Colonic mucosa (tissue), 4 donors: ENCODE results near the gene IQUB. TPM values are rescaled to one million over a fixed set of nuclear protein-coding genes. Genes with fewer than 3 reads are reported as not detected.

ENCODE experiments used
- DNase-seq: peaks from one replicate; pipeline ENCODE4 v3.0.0-alpha.2; 2020
- H3K27ac ChIP-seq: fragments of 200-600 bp; one replicate; pipeline ENCODE4 v1.8.0; 2021
- H3K27me3 ChIP-seq: fragments of 200-600 bp; one replicate; pipeline ENCODE4 v1.8.0; 2021
- H3K36me3 ChIP-seq: fragments of 200-600 bp; one replicate; pipeline ENCODE4 v1.8.0; 2021
- H3K4me1 ChIP-seq: fragments of 200-600 bp; one replicate; pipeline ENCODE4 v1.8.0; 2021; ENCODE audit warnings: mild to moderate bottlenecking
- H3K4me3 ChIP-seq: fragments of 200-600 bp; one replicate; pipeline ENCODE4 v1.8.0; 2021
- H3K9ac ChIP-seq, 2 donors: one replicate each; pipeline ENCODE4 v1.7.0; 2013; ENCODE audit warnings: control low read depth in 2 of 2, low read depth in 2 of 2, low read length in 2 of 2
- H3K9me3 ChIP-seq: fragments of 200-600 bp; one replicate; pipeline ENCODE4 v1.8.0; 2021
- intact Hi-C: fragments of 100-400 bp; cut with DNase I; formaldehyde crosslinking; loops from one replicate; pipeline ENCODE4 v1.14.1; 2022
- total RNA-seq, 2 donors: library from RNA; stranded (reverse); fragmentation: NEBNext Ultra II Directional in 1 of 2; extraction: Animal tissue kit (Norgen Biotek cat#: 25700) in 1 of 2; gene quantifications; one replicate each; pipeline ENCODE4 v1.2.1, GENCODE V29; 2021
- TF ChIP-seq, protein P1 (sequence below): fragments of 200-600 bp; IDR thresholded peaks from one replicate; pipeline ENCODE4 v1.8.0; 2022; ENCODE audit warnings: antibody characterized with exemption, mild to moderate bottlenecking
- donor health status: healthy.
- donor health status: DM: no; HTN: no; CAD: no.
- donor health status: DM: no; HTN: no; CAD: no.

IQUB gene
- total RNA-seq, 2 donors from 2014 or later = 0.16 TPM; not detected in 1

DNA sequence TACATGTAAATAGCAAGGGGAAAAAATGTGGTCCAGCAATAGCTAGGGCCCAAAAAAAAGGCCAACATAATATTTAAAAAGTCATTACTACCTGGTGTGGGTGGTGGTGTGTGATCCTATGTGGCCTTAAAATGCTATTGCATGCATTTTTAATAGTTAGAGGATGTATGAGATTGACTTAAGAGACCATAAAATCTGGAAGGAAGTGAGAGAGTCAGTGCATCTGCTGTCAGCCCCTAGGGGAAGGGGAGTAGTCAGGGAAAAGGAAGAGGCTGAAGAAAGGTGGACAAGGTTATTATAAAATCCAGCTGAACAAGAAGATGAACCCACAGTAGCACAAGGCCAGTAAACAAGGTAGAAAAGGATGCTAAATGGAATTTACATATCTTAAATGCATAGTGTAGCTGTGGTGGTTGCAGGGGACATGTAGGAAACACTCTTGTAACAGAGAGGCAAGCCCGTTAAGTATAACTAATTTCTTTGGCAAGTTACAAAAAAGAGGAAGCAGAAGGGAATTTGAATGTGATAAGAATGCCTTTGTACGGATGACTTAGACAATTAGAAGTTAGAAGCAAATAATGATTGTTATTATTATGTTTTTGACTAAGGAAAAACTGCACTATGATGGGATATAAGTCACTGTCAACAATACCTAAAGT, 35.1 kb upstream of the IQUB start:
- Histone ChIP-seq H3K27ac (no peak overlapping the region), H3K4me1 (no peaks in the 10 kb centered on the region), H3K9ac (no peak overlapping the region), H3K27me3 (no peaks in the 10 kb centered on the region), H3K9me3 (no peaks in the 10 kb centered on the region), H3K36me3 (no peaks in the 10 kb centered on the region), H3K4me3 (no peak overlapping the region)
- DNase-seq = no peak
- intact Hi-C loops = loop anchor here (10.0 kb wide), 1 partner anchor 55 kb away; no protein-coding TSS in a partner anchor
- TF ChIP-seq, protein P1, sequence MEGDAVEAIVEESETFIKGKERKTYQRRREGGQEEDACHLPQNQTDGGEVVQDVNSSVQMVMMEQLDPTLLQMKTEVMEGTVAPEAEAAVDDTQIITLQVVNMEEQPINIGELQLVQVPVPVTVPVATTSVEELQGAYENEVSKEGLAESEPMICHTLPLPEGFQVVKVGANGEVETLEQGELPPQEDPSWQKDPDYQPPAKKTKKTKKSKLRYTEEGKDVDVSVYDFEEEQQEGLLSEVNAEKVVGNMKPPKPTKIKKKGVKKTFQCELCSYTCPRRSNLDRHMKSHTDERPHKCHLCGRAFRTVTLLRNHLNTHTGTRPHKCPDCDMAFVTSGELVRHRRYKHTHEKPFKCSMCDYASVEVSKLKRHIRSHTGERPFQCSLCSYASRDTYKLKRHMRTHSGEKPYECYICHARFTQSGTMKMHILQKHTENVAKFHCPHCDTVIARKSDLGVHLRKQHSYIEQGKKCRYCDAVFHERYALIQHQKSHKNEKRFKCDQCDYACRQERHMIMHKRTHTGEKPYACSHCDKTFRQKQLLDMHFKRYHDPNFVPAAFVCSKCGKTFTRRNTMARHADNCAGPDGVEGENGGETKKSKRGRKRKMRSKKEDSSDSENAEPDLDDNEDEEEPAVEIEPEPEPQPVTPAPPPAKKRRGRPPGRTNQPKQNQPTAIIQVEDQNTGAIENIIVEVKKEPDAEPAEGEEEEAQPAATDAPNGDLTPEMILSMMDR = no peak

DNA sequence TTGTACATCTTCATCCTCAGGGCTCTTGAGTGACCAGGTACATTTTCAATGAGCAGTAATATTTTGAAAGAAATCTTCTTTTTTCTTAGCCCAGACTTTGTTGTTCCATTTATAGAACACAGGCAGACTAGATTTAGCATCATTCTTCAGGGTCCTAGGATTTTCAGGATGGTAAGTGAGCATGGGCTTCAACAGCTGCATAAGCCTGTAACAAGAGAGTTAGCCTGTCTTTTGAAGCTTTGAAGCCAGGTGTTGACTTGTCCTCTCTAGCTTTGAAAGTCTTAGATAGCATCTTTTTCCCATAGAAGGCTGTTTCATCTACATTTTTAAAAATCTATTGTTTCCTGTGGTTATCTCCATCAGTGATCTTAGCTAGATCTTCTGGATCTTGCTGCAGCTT, 27.7 kb upstream of the IQUB start:
- Histone ChIP-seq H3K4me3 (no peak overlapping the region), H3K9ac (no peak overlapping the region), H3K36me3 (no peaks in the 10 kb centered on the region), H3K4me1 (no peaks in the 10 kb centered on the region), H3K27ac (no peak overlapping the region), H3K27me3 (no peaks in the 10 kb centered on the region), H3K9me3 (no peaks in the 10 kb centered on the region)
- TF ChIP-seq, protein P1 = no peak
- intact Hi-C loops = loop anchor here (10.0 kb wide), 1 partner anchor 63 kb away; no protein-coding TSS in a partner anchor
- DNase-seq = no peak

DNA sequence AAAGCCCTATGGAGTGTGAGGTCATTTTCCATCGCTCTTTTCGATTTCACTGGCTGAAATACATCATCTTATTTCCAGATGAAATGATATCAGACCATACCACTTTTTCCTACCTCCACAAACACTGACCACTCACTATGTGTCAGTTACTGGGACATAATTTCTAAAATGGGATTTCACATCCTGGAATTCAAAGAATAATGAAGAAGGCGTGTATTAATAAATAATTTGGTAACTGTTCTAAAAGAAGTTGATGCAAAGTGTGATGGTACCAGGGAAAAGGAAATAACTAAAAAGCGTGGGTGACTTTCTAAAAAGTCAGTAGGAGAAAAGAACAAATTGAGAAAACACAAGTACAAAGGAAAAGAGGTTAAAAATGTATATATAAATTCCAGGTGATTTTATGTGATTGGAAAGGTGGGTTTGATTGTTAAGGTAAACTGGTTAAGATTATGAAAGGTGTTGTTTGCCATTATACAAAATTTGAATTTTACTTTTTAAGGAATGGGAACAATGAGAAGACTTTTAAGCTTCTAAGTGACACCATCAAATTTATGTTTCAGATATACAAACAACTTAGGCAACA, 24.0 kb upstream of the IQUB start:
- peaks cover 5% of the 10 kb centered on the region for H3K4me1 ChIP-seq
- intact Hi-C loops = no loop called here
- peak overlapping the region; percentile 65 for H3K4me3 ChIP-seq
- no peaks in the 10 kb centered on the region for H3K36me3 ChIP-seq
- H3K27ac ChIP-seq = peak overlapping the region; percentile 66
- H3K9ac ChIP-seq = peak overlapping the region in 1 of 2 donors; percentile 97
- no peaks in the 10 kb centered on the region for H3K27me3 ChIP-seq
- no peak for DNase-seq
- TF ChIP-seq, protein P1 = no peak
- H3K9me3 ChIP-seq = no peaks in the 10 kb centered on the region

DNA sequence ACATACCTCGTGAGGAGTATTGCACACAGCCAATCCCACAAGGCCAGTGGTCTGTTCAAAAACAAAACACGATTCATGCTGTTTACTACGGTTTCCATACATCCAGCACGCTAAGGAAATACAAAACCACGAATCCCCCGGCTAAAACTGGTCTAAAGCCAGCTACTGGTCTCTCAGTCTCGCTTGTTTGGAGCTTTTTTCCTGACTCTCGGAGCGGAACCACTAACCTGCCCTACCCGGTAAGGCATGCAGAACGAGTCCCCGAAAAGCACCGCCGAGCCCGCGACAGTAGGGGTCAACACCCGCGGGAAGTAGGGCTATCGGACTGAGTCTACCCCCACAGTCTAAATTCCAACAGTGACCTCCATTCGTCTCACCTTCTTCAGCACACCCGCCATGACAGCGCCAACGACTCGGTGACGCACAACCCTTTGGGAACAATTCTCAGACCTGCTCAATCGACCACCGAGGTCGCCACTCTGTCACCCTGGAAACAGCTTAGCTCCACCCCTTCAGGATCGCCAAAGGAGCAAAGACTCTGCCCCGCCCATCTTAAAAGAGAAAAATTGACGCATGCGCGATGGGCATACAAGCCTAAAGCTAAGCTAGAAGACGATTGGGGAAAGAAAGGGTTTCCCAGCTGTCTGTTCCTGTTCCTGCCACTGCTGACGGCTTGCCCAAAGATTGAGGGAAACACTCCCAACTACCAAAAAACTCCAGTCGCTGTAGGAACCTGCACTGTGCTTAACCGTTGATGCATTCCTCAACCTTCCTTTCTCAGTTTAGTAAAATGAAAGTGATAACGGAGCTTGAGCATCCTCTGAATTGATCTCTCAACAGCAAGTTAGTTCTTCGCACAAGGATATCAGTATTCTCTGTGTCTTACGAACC, 23.2 kb upstream of the IQUB start, which contains the start of gene NDUFA5:
Gene NDUFA5 (minus strand): TSS at position 421 of the 891 bp plus-strand sequence. CDS start 23 bp downstream, at position 398.
- Histone ChIP-seq H3K27me3 (no peaks in the 10 kb centered on the region), H3K27ac (peak within 1 kb of the TSS; percentile 66), H3K9me3 (no peaks in the 10 kb centered on the region), H3K36me3 (no peaks in the 10 kb centered on the region), H3K9ac (peak within 1 kb of the TSS; percentile 92 to 97), H3K4me3 (peak within 1 kb of the TSS; percentile 65), H3K4me1 (peaks cover 5% of the 10 kb centered on the region)
- TF ChIP-seq, protein P1 = no peak
- intact Hi-C loops = no loop called here
- DNase-seq = peak; percentile 99

DNA sequence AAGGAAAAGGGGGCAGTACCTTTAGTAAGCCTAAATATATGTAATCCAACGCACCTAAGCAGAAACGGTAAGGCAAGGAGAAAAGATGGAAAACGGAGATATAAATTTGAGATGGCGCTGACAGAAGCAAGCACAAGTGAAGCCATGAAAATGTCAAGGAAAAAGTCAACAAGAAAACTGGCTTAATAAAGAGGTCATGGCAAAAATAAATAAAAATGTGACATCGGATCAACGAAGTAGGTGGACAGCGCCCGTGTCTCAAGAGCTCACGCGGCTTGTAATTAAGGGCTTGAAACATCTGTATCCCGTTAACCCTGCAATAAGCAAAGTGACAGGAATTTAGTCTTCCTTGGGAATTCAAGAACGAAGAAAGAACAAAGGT, 22.6 kb upstream of the IQUB start:
- H3K27ac ChIP-seq = peak overlapping the region; percentile 66
- TF ChIP-seq, protein P1 = no peak
- peak overlapping the region; percentile 92 to 97 for H3K9ac ChIP-seq
- intact Hi-C loops = no loop called here
- no peak for DNase-seq
- no peaks in the 10 kb centered on the region for H3K9me3 ChIP-seq
- H3K36me3 ChIP-seq = no peaks in the 10 kb centered on the region
- no peaks in the 10 kb centered on the region for H3K27me3 ChIP-seq
- peak overlapping the region; percentile 65 for H3K4me3 ChIP-seq
- H3K4me1 ChIP-seq = peaks cover 5% of the 10 kb centered on the region
